Ureter (tissue), 1 donor: ENCODE measurements around the gene TTC33. TPM values are rescaled to one million over a fixed set of nuclear protein-coding genes. Genes with fewer than 3 reads are reported as not detected.
"Not testable (repeated sequence)": the region's sequence is repeated elsewhere in the genome, so short reads cannot be mapped to it uniquely, and the experiment has no call there.

Experiments used
- DNase-seq: peaks from one replicate; pipeline ENCODE4 v3.0.0-alpha.2; 2020; ENCODE audit warnings: low spot score
- total RNA-seq: library from RNA; stranded (reverse); gene quantifications from one replicate; pipeline ENCODE4 v1.2.4, GENCODE V29; 2023
- donor health status: DM: yes; HTN: yes; CAD: no.

TTC33 gene
- total RNA-seq, 1 donor from 2014 or later, result 12.6 TPM

DNA sequence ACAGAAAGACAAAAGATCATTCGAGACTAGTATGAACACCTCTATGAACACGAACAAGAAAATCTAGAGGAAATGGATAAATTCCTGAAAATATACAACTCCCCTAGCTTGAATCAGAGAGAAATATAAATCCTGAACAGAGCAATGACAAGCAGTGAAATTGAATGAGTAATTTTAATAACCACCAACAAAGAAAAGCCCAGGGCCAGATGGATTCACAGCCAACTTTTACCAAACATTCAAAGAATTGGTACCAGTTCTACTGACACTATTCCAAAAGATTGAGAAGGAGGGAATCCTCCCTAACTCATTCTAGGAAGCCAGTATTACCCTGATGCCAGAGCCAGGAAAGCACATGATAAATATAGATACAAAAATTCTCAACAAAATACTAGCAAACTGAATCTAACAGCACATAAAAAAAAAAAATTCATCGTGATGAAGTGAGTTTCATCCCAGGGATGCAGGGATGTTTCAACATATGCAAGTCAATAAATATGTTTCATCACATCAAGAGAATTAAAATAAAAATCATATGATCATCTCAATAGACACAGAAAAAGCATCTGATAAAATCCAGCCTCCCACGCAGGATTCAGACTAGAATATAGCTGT is 101.3 kb downstream of the TTC33 start:
- DNase-seq, result no peak

DNA sequence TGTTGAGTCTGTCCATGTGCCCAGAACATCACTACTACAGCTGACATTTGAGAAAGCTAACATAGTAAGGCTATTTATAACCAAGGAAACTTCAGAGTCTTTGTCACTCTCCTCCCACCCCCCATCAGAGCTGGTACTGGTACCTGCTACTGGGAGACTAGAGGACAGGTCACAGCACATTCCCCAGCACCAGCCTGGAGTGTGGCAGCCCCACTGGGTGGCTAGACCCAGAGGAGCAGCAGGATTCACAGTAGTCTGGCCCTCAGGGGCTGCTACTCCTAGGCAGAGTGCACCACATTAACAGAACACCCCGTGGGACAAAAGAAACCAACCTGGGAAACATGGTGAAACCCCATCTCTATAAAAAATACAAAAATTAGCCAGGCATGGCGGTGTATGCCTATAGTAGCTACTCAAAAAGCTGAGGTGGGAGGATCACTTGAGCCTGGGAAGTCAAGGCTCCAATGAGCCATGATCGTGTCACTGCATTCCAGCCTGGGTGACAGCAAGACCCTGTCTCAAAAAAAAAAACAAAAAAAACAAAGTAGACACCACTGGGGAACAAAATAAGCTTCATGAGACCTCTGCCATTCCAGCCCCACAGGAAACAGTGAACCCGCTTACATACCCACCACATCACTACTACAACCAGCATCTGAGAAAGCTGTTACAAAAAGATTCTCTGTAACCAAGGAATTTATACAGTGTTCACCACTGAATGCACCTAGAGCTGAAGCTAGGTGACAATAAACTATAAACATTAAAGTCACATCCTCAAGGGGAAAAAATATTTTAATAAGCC is 102.3 kb downstream of the TTC33 start:
- DNase-seq, result no peak

DNA sequence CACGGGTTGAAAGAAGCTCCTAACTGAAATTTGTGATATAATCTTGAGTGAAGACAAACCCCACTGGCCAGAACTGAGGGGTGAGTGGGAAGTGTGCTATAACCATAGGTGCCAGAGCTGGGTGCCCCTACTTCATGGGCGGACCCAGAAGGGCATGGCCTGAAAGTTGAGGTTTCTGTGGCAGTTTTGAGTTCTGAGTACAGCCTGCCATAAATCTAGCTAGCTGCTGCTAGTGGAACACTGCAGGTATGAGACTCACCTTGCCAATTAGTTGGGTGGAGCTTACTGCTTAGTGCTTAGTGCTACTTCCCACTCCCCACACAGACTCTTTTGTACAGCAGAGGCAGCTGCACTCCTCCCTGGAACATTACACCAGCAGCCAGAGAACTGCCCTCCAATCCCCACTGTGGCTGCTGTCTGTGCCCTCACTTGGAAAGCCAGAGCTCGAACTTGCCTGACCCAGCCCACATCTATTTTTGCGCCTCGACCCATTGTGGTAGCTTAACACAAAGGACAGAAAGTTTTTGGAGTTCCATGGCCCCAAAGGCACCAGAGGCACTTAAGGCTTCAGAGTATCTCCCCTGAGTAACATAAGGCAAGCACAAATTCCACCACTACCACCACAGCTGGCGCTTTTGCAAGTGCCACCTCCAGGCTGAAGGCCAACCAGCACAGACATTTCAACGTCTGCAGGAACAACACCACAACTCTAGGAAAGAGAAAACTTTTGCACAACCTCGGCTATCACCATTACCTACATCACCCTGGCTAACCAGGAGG is 103.1 kb downstream of the TTC33 start:
- DNase-seq, result no peak

DNA sequence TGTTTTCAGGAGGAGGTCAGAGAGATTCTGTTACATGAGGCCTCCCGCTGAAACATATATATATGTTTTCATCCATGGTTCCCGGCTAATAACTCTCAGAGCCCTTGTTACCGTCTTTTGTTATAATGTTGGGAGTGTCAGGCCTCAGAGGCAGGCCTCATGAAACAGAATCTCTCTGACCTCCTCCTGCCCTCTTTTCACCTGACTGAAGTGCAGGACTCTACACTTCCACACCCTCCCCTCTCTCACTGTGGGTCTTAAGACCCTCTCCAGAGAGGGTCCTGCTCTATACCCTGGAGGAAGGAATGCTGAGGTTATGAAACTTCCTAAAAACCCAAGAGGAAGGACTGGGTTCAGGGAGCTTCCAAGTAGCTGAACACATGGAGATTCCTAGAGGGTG is 104.6 kb downstream of the TTC33 start:
- DNase-seq, result no peak

DNA sequence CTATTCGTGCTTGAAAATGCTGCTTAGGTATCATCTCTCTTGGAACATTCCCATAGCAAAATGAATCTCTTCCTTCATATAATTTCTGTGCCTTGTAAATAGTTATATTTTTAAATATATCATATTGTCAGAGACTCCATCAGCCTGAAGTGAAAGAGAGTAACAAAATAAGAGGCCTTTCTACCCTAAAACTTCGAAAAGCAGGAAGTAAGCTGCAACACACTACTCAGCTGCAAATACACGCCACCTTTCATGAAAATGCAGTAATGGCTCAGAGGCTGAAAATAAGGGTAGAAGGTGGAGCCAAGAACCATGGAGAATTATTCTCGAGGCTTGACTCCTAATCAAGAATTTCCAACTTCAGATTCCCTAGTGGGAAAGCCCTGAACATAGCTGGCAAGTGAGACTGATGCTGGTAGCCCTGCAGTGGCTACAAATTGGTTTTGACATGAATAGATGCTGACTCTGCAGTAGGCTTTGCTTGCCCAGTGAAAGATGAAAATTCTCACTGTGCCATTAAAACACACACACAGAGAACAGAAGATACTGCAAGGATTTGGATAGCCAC is 106.2 kb downstream of the TTC33 start:
- no peak for DNase-seq

DNA sequence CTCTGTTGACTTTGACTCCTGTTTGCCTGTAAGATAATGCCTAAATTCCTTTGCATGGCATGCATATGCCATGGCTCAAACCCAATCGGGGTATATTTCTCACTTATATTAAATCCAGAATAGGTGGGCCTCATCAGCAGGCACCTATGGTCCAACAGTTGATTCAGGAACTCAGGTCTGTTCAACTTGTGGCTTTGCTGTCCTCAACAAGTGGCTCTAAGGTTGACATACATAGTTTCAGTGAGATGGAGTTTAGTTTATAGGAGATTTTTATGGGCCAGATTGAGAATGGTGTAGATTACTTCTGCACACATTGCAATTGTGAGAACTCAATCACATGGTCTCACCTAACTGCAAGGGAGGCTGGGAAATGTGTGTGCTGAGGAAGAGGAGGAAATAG is 107.6 kb downstream of the TTC33 start:
- DNase-seq, result no peak

DNA sequence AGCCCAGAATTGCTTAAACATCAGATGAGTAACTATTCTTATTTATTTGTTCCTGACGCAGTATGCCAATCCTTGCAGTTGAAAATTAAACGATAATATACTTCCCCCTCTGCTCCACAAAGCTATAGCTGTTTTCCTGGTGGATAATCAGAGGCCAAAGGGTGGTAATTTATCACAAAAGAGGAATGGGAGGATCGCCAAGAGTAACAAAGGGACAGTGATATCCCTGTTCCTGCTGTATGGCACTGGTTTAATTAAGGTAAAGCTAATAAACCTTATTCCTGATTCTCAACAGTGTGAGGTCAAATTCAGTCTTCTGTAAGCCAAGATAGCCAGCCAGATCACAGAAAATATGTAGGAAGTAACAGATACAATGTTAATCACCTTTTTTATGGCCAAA is 109.5 kb downstream of the TTC33 start:
- DNase-seq, result no peak

DNA sequence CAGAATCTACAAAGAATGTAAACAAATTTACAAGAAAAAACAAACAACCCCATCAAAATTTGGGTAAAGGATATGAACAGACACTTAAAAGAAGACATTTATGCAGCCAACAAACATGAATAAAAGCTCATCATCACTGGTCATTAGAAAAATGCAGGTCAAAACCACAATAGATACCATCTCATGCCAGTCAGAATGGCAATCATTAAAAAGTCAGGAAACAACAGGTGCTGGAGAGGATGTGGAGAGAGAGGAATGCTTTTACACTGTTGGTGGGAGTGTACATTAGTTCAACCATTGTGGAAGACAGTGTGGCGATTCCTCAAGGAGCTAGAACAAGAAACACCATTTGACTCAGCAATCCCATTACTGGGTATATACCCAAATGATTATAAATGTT is 116.2 kb downstream of the TTC33 start:
- not testable (repeated sequence) for DNase-seq

DNA sequence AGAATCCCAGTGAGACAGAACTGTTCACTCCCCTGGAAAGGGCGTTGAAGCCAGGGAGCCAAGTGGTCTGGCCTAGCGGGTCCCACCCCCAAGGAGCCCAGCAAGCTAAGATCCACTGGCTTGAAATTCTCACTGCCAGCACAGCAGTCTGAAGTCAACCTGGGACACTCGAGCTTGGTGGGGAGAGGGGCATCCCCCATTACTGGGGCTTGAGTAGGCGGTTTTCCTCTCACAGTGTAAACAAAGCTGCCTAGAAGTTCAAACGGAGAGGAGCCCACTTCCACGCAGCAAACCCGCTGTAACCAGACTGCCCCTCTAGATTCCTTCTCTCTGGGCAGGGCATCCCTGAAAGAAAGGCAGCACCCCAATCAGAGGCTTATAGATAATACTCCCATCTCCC is 121.2 kb downstream of the TTC33 start:
- no peak for DNase-seq

DNA sequence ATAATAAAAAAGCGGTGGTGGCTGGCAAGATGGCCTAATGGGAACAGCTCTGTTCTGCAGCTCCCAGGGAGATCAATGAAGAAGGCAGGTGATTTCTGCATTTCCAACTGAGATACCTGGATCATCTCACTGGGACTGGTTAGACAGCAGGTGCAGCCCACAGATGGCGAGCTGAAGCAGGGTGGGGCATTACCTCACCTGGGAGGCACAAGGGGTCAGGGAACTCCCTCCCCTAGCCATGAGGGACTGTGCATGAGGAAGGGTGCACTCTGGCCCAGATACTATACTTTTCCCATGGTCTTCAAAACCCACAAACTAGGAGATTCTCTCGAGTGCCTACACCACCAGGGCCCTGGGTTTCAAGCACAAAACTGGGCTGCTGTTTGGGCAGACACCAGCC is 121.6 kb downstream of the TTC33 start:
- no peak for DNase-seq

DNA sequence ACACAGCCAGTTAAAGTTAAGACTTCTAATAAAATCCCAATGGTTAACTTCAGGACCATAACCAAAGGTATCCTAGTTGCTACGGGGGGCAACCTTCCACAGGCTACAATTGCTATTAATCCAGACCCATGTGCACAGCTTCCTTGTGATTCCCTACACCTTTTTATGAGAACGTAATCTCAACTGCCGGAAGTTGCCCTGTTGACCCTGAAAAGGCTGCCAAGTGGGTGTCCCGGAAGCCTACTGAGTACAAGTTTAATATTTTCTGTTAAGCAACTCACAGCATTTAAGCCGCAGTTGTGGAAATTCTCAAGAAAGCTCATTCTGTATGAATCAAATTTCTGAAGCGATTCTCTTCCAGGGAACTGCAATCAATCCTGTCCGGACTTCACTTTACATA is 124.5 kb downstream of the TTC33 start:
- no peak for DNase-seq

DNA sequence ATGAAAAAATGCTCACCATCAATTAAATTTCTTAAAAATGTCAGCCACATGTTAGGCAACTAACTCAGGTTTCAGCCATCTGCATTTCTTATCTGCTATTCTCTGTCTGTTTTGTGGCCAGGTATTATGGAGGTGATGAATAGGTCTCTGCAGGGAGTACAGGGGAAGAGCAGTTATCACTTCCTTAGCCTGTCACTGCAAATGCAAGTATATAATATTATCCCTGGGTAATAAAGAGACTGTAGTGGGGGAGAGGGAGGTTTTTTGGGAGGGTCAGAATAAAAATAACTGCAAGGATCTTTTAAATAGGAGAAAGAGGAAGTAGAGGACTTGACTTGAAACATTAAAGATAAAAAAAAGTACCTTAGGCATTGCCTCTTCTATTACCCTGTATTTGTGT is 125.6 kb downstream of the TTC33 start:
- DNase-seq, result no peak

DNA sequence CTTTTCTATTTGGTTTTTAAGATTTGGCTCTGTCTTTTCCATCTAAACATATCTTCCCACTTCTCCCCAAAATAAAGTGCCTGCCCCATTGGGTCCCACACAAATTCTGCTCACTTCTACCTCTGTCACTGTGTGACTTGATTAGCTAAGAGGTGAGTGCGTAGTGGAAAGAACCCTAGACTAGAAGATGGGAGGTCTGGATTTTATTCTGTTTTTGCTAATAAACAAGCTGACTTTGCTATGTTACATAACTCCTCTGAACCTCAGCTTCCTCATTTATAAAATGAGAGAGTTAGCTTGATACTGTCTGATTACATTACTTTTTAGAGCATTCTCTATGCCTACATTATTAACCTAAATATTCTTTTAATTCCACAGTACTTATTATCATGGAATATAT is 127.4 kb downstream of the TTC33 start:
- no peak for DNase-seq

DNA sequence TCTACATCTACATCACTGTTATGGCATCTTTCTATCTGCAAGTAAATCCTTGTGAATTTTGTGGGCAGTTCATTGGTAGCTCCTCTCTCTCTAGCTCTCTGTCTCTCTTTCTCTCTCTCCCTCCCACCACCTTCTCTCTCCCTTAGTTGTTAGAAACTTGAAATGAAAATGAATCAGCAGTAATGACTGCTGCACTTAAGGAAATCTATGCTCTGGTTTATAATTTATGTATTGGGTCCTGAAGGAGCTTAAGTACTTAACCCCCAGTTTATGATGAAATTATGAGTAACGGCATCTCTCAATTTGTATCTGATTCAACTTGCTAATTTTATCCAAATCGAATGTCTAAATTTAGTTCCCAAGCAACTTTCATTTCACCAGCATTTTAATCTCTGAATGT is 128.1 kb downstream of the TTC33 start:
- DNase-seq, result no peak

DNA sequence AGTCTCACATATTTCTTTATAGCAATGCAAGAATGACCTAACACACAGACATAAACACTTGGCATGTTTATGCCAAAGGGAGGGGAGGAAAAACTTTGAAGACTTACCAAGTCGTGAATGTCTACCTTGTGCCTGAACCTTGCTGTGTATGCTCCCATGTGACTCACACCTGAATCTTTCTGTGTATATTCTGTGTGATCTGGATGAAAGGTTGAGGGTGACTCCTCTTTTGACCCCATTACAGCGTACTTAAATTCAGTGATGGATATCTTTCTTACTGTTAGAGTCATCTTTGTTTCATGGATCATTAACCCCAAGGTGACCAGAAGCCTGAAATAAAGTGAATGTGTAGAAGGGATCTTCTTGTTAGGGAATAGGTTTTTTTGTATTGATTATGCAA is 129.0 kb downstream of the TTC33 start:
- no peak for DNase-seq

DNA sequence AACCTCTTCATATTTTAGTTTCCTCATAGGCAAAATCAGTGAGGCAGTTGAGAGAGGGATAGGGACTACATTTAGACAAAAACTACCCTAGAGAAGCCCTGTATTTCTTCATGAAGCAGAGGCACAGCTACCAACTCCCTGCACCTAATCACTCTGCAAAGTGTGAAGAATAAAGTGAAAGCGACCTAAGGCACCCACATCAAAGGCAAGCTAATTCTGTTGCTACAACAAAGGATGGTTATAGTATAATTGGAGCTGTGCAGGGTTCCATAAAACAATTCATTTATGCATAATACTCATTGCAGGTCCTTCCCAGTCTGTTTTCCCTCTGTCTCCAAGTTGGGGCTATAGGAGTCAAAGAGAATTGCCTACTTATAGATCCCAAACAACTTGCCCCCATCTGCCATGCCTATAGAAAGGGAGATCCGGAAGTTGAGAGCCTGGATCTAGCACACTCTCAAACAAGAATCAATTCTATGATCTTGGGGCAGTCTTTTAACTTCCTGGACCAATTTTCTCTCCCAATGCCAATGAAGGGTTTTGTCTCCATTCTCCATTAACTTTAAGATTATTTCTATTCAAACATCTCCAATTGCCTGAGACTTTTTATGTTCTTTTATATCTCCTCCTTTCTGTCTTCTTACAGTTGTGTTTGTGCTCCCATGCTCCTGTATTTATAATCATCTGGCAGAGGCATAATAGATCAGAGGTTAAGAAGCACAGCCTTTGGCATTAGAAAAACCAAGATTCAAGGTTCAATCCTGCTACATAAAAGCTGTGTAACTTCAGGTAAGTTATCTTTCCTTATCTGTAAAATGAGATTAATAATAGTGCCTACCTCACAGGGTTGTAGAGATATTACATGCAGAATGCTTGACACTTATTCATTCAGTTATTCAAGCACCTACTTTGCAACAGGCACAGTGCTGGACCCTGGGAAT is 132.0 kb downstream of the TTC33 start:
- no peak for DNase-seq

DNA sequence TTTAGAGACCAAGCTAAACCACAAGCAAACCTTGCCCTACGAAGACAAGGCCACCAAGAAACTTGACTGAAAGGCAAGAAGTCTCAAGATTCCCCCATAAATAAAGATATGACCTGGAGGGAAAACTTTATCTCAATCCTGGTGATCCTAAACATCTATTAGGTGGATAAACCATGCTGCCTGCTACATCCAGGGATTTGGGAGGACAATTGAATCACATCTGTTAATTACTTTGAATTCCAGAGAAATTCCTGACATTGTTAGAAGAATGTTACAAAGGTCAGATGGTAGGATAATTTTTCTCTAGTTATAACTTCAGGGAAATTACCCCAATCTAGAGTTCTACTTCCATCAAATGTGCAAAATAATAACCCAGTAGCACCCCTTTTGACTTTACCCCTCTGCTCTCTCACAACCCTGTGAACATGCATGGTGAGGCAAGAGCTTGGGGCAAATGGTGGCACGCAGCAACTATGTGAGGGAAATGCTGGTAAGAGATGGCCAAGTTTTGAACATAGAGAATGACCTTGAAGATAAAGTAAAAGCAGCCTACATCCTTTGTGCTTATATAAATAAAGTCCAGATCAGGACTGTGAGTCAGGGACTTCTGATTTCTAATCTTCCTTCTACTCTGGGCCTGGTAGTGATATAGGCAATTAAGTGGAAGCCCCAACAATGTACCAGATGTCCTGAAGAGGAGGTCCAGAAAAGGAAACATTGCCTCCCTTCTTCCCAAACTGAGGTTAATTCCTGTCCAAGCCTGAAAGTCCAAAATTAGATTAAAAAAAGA is 133.1 kb downstream of the TTC33 start:
- no peak for DNase-seq

DNA sequence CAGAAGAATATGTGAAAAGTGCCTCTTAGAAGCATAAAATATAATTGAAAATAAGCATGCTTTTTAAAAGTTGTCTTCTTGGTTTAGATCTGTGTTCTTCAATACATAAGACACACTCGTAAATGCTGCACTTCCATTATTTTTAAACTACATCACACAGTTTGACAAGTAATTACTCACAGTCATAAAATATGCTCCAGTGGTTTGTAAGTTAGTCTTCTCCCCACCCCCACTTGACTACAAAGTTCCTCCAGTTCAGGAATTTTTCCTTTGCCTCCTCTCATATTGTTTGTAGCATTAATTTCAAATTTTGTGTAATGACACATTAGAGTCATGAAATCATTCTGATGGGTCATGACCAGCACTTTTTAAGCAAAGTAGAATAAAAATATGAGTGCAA is 136.3 kb downstream of the TTC33 start:
- DNase-seq, result no peak

DNA sequence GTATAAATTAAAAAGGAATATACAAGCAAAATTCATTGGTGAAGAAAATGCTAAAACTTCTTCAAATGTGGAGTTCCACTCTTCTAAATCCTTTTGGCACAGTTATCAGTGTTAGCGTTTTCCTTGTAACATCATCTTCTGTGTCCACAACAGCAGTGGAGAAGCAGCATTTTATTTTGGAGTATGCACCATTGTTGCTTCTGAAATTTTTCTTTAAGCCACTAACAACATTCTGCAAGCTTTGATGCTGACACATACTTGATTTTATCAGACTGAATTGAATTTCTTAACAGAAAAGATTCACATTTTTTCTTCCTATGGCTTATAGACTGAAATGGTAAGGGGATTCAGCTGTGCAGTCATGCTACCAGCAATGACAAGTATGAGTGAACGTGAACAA is 136.8 kb downstream of the TTC33 start:
- no peak for DNase-seq

DNA sequence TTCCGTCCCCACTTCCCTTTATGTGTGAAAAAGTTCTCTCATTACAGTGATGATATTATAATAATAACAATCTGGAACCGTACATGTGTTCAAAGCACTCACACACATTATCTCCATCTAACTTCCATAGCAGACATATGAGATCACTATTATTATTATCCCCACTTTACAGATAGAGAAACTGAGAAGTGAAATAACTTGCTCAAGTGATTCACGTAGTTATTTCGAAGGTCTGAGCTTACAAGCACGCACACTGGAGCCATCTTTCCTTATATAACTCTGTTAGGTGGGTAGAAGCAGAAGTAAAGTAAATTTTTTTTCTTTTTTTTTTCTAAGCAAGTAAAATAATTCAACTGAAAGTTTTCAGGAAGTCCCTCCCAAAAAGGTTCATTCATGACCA is 139.0 kb downstream of the TTC33 start:
- no peak for DNase-seq
